GM18517 (cell line): ENCODE results near the gene IL12RB1.
A peak's percentile ranks its signal among the peaks of the same experiment; 100 is the strongest.

Experiments
- ATAC-seq: cut with Tn5 transposase; IDR thresholded peaks from one replicate; pipeline ENCODE4 v1.9.1; 2021; ENCODE audit warnings: mild to moderate bottlenecking, moderate library complexity; ENCODE audit not compliant: unreplicated experiment

Gene IL12RB1

DNA sequence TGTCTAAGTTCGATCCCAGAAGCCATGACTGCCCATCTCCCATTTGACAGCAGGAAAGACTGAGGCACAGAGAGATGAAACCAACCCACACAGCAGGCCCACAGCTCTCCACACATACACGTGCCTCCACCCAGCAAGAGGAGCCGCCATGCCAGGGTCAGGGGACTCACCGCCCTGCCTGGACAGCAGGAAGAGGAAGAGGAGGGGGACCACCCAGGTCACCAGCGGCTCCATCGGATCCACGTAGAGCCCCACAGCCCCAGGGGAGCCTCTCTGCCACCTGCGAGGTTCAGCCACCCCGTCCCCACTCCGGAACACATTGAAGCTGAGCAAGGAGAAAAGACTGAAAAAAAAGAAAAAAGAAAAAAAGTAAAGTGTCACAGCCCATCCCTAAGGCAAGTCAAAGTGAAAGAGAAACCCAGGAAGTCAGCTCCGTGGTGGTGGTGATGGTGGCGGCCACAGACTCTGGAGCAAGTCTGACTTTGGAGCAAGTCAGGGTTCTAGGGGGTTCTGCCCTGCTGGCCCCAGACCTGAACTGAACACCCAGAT is at the start of gene IL12RB1:
IL12RB1 (minus strand) TSS at position 345 of the 549 bp plus-strand sequence; CDS start at position 234, 111 bp downstream.
- no peak for ATAC-seq

DNA sequence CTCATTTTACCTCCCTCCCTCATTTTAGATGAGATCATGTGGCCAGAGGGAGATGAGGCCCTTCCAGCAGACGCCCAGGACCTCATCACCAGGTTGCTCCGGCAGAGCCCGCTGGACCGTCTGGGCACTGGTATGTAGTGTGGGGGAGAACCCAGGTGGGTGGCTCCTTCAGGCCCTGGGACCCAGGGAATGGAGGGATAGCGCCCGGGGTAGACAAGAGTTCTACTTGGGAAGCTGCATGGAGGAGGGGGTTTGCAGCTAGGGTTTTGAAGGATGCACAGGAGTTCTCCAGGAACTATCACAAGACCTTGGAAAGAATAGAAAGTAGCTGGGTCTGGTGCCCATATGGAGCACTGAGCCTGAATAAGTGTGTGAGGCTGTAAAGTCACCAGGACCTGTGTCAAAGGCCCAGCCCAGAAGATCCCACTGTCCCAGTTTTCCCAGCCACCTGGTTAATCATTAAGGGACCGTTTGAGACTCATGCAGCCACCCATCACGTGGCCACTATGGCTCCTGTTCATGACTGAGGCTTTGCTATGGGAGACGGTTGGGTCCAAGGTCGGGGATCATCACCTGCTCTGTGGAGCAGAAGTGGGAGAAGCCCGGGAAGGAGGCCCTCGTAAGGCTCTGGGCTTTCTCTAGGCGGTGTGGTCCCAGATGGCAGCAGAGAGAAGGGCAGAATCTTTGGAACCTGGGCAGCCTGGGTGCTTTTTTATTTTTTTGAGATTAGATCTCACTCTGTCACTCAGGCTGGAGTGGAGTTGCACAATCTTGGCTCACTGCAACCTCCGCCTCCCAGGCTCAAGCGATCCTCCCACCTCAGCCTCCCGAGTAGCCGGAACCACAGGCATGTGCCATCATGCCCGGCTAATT is 49.2 kb upstream of the IL12RB1 start:
- no peak for ATAC-seq

DNA sequence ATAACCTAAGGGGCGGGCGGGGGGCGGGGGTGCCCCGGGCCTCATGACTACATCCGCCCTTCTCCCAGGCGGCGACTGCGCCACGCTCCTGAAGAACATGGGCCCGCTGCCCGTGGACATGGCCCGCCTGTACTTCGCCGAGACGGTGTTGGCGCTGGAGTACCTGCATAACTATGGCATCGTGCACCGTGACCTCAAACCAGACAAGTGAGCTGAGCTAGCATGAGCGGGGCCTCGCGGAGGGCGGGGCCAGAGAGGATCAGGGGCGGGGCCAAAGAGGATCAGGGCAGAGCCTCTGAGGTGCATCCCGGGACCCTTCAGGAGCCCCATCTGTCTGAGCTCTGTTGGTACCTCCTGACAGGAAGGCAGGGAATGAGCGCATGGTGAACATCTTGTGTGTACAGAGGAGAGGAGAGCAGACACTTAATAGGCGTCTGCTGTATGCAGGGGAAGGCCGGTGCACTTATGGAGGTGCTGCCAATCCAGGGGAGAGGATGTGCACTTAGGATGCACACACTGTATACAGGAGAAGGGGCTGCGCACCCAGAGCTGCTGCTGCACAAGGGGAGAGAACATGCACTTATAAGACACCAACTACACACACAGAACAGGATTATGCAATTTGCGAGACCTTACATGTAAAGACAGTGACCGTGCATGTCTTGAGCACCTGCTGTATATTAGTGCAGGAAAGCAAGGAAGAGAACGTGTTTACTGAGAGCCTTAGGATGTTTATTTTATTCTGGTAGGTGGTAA is 45.3 kb upstream of the IL12RB1 start:
- ATAC-seq, result no peak

DNA sequence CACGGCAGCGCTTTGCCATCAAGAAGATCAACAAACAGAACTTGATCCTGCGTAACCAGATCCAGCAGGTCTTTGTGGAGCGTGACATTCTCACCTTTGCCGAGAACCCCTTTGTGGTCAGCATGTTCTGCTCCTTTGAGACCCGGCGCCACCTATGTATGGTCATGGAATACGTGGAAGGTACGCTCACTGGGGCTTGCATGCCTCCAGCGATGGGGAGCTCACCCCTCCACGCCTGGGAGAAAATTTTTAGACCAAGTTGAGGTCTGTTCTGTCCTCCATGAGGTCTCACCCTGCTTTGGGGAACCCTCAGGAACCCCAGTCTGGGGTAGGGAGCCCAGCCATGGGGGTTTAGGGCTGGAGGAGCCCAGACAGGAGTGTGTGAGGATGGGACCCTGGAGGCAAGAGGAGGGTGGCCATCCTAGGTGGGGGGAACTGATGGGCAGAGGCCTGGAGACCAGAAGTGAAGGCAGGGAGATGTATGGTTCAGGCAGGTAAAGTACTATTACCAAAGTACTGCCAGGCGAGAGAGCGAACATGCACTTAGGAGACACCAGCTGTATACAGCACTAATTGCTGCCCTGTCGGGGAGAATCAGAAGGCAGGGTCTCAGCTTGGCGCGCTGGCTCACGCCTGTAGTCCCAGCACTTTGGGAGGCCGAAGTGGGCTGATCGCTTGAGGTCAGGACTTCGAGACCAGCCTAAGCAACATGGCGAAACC is 43.9 kb upstream of the IL12RB1 start:
- no peak for ATAC-seq

DNA sequence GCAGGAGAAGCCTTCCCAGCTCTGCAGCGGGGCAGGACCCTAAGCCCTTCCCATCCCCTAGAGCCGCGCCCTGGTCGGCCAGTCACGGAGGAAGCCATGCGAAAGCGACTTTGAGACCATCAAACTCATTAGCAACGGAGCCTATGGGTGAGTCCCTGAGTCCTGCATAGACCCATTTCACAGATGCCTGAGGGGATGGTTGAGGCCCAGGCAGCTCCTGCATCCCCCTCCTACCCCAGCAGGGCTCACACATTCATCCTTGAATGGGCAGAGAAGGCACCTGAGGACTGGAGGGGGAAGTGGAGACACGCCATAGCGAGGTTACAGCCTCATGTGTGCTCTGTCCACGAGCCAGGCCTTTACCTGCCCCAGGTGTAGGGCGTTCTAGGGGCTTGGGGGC is 42.1 kb upstream of the IL12RB1 start:
- ATAC-seq, result no peak

DNA sequence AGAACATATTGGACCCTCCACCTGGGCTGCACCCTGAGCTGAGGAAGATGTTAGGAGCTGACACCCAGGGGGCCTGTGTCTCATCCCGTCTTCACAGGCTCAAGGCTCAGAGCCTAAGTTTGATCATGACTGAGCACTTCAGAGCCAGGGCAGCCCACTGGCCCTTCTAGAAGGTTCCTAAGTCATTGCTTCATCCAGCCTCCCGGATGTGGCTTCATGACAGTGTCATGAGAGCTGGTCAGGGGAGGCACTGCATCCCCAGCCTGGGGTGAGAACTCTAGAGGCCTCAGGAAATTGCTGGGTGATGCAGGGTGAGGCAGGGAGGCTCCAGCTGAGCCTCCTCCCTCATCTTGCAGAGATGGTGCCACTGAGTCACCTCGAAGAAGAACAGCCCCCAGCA is 41.3 kb upstream of the IL12RB1 start:
- no peak for ATAC-seq

DNA sequence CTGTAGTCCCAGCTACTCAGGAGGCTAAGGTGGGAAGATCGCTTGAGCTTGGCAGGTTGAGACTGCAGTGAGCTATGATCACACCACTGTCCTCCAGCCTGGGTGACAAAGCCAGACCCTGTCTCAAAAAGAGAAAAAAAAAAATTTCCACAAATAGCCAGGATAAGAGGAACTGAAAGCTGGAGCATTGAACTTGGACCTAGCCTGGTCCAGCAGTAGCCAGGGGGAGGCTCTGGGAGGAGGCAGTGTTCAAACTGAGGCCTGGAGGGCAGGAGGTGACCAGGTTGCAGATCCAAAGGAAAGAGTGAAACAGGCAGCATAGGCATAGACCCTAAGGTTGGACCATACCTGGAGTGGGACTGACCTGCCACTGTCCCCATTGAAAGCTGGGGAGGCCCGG is 39.4 kb upstream of the IL12RB1 start:
- ATAC-seq, result no peak

DNA sequence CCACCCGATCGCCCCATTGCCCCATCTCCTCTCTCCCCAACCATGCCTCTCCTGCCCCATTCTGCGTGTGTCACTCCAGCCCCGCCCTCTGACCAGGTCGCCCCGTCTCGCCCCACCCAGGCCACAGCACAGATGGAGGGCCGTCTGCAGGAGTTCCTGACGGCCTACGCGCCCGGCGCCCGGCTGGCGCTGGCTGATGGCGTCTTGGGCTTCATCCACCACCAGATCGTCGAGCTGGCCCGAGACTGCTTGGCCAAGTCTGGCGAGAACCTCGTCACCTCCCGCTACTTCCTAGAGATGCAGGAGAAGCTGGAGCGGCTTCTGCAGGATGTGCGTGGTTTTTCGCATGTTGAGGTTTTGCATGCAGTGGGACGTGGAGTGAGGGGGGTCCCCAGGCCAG is 37.1 kb upstream of the IL12RB1 start:
- ATAC-seq, result no peak

DNA sequence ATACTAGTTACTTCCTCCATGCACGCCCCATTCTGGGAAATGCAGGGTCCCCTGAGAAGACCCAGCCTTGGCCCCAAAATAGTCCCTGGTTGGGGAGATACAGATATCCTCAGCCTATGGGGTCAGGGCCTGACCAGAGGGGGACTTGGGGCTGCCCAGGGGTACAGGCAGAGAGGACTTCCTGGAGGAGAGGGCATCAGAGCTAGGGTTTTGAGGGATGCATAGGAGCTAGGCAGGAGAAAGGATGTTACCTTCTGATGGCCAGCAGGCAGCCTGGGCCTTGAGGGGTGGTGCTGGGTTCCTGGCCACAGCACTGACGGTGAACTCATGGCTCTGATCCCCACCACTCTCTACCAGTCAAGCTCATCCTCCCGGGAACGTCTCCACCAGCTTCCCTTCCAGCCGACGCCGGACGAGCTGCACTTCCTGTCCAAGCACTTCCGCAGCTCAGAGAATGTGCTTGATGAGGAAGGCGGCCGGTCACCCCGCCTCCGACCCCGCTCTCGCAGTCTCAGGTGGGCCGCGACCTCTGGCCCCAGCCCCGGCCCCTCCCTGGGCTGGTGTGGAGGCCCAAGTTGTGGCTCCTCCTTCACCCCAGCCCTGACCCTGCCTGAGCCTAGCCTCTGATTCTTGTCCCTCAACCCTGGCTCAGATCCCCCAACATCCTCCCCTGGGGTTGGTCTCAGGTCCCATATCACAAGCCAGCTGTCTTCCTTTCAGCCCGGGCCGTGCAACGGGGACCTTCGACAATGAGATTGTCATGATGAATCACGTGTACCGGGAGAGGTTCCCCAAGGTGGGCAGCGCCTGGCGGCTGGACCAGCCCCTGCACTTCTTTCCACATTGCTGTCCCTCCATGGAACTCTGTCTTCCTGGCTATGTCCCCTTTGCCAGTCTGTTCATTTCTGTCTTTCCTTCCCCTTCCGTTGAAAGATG is 36.4 kb upstream of the IL12RB1 start:
- ATAC-seq, result no peak

DNA sequence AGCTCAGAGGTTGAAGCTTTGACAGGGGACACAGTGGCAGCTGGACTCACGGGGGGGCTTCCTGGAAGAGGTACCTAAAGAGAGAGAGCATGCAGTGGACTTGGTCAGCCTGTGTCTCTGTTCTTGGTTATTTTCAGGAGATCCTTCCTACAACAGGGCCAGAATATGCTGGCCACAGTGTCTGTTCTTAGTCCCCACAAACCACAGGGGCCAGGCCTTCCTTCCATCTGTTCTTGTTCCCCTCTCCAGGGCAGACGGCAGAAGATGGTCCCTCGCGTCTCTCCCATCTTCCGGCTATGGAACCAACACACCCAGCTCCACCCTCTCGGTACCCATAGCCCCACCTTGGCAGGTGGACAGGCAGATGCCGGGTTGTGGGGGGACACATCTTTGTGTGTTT is 35.7 kb upstream of the IL12RB1 start:
- no peak for ATAC-seq

DNA sequence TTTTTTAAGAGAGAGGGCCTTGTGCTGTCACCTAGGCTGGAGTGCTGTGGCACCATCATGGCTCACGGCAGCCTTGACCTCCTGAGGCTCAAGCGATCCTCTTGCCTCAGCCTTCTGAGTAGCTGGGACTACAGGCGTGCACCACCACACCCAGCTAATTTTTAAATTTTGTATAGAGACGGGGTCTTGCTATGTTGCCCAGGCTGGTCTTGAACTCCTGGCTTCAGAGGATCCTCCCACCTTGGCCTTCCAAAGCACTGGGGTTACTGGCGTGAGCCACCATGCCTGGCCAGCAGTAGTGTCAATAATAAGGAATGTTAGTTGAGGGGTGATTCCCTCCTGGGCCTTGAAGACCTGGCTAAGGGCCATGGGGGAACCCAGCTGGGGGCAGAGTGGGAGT is 34.4 kb upstream of the IL12RB1 start:
- ATAC-seq, result no peak

DNA sequence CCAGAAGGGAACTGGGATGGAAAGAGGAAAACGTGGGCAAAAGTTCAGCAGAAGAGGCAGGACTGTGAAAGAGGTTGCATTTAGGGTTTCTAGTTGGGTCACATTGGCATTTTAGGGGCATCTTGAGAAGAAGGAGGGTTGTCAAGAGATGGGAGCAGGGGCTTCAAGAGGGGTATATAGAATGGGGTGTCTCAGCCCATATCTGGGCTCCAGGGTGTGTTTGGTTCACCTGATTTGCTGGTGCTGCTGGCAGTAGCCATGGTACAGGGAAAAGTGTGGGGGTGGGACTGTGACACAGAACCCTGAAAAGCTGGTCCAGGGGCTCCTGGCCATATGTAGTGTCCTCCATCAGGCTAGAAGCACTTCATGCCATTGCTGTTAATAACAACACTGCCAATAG is 33.4 kb upstream of the IL12RB1 start:
- ATAC-seq, result no peak

DNA sequence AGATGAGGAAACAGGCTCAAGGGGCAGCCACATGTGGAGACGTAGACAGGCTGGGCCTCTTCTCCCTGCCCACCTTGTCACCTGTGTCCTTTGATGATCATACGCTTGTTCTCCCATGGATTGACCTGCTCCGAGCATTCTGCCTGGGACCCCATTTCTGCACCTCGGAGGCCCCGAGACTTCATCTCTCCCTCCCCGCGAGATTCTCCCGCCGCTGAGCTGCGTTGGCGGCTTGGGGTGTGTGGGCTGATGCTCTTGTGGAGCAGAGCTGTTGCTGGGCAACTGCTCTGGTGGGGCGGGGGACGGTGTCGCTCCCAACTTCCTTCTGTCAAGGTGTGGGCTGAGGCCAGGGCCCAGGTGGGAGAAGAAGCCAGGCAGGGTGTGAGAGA is 33.0 kb upstream of the IL12RB1 start:
- ATAC-seq, result no peak

DNA sequence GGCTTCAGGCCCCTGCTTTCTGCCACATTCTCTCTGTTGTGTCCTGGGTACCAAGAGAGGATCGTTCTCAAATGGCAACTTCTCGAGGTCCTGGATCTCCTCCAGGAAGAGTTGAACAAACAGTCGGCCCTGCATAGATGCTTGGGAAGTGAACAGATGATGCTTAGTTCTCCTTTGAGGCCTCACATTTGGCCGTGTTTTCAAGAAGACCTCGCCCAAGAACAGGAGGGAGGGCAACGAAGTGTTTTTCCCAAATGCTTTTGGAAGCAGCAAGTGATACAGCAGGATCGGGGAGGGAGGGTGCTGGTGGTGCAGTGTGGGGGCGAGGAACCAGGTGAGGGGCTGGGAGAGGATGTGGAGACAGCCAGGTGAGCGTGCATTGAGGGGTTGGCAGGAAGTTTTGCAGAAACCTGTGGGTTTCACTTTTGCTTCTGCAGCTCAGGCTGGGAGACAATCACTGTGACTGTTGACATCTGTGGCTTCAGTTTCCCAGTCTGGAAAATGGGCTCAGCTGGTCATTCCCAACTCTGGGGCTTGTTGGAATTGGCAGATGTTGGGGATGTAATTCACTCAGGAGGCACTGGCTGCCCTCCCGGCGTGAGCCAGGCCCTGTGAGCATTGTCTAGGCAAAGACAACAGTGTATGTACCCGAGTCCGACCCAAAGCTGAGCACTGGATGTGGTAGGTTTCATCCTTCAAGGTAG is 32.4 kb upstream of the IL12RB1 start:
- no peak for ATAC-seq

DNA sequence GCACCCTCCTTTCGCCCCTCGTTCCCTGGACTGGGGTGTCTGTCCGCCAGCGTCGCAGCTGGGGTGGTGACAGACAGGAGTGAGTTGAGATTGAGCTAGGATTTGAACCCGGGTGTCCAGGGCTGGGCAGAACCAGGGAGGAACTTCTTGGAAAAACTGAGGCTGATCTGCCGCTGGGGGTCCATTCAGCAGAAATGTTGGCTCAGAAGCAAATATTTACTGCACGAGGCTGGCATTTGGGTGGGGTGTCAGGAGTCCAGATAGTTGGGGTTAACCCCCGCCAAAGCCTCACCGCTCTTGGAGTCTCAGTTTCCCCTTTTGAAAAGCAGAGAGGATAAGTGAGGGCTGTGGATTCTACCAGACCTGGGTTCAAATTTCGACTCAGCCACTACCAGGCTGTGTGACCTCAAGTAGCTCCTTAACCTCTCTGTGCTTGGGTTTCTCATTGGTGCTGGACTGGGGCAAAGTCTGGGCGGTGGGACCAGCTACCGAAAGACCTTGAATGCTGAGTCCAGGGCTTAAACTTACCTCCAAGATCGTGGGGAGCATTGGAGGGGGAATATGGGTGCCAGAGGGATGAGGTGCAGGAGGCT is 31.8 kb upstream of the IL12RB1 start:
- no peak for ATAC-seq

DNA sequence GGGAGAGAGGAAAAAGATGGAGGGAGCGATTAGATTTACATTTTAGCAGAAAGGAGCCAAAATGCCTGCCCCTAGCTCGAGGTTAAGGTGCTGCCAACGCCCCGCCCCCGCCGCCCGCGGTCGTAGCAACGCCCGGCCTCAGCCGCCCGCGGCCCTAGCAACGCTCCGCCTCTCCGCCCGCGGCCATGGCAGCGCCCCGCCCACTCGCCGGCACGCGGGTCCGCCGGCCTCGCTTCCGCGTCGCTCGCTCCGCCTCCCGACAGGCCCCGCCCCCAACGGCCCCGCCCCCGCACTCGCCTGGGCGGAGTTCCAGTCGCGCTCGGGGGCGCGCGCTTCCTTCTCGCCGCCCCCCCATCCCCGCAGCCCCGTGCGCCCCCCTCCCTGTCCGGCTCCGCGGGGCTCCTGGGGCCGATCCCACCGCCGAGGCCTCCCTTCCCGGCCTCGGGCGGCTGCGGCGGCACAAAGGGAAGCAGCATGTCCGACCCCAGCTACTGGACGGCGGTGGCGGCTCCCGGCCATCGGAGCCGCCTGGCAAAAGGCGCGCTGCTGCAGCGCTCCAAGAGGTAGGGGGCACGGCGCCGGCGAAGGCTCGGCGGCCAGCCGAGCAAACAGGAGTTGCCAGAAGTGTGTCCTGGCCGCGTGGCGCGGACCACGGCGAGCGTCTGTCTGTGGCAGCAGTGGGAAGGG is 31.1 kb upstream of the IL12RB1 start:
- ATAC-seq, result peak; percentile 74

DNA sequence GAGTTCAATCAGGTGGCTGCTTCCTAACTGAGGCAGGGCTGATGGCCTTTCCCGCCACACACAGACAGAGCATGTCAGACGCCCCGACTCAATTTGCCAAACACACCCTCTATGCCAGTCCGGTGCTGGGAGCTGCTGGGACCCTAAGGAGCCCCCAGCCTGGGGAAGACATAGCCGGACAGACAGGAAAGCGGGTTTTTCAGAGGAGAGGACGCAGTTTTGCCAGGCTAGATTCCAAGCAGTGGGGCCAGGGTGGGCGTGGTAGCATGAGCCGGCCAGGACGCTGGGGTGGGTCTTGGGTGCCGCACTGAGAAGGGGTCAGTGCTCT is 30.6 kb upstream of the IL12RB1 start:
- no peak for ATAC-seq

DNA sequence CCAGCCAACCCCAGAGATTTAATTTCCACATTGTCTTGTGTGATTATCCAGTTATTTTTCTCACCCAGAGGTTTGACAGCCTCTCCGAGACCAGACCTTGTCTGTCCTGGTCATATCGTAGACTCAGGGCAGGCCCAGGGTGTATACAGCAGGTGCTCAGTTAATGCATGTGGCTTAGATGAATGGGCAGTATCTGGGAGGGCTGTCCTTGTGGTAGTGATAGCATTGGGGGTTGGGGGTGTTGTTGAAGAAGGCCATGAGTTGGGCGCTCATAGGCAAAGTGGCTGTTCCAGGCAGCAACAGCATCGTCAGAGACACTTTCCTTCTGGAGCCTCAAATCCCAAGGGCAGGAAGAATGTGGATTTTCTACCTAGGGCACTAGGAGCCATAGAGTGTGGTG is 27.7 kb upstream of the IL12RB1 start:
- ATAC-seq, result no peak

DNA sequence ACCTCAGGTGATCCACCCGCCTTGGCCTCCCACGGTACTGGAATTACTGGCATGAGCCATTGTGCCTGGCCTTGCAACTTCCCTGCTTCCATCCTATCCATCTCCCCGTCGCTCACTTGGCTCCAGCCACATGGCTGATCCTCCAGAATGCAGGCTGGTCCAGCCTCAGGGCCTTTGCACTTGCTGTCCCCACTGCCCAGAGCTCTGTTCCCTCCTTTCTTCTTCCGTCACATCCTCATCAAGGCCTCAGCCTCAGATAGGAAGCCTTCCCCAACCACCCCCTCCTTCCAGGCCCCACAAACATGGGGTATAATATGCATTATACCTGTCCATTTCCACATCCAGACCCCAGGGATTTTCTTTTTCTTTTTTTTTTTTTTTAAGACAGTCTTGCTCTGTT is 27.1 kb upstream of the IL12RB1 start:
- ATAC-seq, result no peak
